Stimulated activated CD8-positive, alpha-beta memory T cell treated with anti-CD3 and anti-CD28 coated beads, Interleukin-4, amount 100 ng/mL, for 4 hours (primary cell): ENCODE measurements around the gene REEP1.
"Not testable (repeated sequence)": the region's sequence is repeated elsewhere in the genome, so short reads cannot be mapped to it uniquely, and the experiment has no call there.

Experiments
- DNase-seq, 2 donors: peaks; one replicate each; pipeline ENCODE4 v3.0.0-alpha.2; 2020; ENCODE audit warnings: low read depth in 2 of 2, low spot score in 1 of 2

Gene REEP1

DNA sequence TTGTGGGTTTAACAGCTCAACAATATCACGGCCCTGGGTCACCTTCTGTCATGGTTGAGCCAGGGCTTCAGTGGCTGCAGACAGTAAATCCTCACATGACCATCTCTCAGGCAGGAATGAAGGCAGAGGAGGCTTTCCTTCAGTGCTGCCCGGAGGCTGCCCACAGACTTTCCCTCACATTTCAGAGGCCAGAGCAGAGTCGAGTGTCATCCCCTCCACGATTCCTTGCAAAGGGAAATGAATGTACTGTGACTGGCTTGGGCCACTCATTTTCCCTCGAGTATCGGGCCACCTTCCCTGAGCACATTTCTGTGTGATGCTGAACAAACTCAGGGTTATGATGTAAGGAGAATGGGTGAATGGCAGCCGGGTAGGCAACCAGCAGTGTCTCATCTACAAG is 10.0 kb upstream of the REEP1 start:
- no peak for DNase-seq

DNA sequence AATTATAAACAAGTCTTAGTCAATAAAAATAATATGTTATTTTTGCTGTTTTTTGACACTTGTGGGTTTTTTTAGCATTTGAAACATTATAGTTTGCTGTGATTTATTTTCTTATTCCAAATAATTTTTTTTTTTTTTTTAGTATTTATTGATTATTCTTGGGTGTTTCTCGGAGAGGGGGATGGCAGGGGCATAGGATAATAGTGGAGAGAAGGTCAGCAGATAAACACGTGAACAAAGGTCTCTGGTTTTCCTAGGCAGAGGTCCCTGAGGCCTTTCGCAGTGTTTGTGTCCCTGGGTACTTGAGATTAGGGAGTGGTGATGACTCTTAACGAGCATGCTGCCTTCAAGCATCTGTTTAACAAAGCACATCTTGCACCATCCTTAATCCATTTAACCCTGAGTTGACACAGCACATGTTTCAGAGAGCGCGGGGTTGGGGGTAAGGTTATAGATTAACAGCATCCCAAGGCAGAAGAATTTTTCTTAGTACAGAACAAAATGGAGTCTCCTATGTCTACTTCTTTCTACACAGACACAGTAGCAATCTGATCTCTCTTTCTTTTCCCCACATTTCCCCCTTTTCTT is 8.5 kb upstream of the REEP1 start:
- DNase-seq = not testable (repeated sequence)

DNA sequence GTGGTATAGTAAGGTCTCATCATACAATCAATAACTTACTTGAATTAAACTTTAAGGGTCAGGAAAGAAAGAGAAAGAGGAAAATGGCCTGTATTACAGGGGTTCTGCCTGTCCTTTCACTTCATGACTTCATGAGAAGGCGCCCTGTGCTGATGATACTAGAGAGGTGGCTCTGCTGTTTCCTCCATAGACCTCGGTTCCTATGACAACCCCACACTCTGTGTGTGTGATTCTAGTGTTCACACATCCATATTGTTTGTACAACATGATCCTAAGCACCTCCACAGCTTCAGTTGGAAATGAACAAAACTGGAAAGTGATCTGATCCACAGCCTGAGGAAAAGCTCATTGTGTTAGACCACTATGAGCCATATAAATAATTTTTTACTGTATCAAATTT is 7.0 kb upstream of the REEP1 start:
- DNase-seq = no peak

DNA sequence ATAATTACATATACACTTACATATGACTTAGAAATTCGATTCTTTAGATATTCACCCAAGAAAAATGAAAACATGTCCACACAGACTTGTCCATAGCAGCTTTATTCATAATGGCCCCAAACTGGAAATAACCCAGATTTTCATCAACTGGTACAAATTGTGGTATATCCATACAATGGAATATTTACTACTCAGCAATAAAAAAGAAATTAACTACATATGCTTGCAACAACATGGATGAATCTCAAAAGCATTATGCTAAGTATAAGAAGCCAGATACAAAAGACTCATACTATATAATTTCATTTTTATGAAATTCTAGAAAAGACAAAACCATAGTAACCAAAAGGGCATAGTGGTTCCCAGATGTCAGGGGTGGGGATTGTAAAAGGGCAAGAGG is 5.1 kb upstream of the REEP1 start:
- no peak for DNase-seq

DNA sequence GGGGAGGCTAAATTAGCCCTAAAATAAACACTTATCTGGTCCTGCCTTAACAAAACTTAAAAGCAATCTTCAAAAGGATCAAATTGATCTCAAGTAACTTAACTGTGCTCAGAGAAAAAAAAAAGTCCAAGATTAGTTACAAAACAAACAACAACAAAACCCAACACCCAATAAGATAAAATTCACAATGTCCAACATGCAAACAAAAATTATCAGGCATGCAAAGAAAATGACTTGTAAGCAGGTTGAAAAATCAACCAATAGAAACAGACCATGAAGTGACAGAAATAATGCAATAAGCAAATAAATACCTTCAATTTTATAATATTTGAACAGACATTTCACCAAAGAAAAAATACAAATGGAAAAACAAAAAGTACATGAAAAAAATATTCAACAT is 4.0 kb upstream of the REEP1 start:
- DNase-seq = no peak

DNA sequence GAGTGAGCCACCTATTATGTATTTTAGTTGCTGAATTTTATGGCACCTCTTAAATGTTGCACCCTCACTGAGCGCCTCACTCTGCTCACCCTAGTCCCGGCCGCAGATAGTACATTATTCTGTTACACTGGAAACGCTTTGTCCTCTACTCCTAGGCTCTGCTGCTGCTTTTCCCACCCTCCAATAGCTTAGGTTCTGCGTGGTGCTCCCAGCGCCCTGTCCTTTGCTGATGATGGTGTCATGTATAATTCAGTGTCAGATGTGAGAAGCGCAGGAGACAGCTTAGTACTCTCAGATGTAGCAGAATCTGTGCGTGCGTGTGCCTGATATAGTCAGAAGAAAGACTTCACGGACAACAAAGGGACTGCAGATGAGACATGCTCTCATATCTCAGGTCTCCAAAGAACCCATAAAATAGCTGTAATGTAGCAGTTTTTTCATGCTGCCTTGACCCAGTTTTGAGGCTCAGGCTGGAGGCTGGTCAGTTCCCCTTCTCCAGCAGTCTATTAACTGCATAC is 1.4 kb upstream of the REEP1 start:
- no peak for DNase-seq

DNA sequence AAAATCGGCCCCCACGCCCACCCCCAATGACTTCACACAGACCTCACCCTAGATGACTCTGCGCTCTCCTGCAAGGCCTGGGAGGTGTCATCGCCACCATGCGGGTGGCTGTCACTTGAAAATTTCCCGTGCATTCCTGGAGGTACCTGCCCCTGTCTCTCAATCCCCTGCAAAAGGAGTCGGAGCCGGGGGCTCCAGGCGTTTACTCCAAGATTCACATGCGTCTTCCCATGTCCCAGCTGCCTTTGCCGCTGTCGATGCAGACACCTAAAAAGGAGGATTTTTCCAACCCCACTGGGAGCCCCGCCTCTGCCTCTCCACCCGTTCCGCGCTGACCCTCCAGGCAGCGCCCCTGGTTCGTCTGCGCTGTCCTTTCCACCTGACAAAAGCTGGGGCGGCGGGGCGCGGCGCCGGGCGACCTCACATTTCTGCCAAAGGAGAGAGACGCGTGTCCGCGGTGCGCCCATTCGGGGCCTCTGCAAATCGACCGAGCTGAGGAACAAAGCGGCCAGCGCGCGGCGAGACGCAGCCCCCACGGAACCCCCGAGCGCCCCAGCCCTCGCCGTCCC is 667 bp downstream of the REEP1 start:
- DNase-seq = no peak

DNA sequence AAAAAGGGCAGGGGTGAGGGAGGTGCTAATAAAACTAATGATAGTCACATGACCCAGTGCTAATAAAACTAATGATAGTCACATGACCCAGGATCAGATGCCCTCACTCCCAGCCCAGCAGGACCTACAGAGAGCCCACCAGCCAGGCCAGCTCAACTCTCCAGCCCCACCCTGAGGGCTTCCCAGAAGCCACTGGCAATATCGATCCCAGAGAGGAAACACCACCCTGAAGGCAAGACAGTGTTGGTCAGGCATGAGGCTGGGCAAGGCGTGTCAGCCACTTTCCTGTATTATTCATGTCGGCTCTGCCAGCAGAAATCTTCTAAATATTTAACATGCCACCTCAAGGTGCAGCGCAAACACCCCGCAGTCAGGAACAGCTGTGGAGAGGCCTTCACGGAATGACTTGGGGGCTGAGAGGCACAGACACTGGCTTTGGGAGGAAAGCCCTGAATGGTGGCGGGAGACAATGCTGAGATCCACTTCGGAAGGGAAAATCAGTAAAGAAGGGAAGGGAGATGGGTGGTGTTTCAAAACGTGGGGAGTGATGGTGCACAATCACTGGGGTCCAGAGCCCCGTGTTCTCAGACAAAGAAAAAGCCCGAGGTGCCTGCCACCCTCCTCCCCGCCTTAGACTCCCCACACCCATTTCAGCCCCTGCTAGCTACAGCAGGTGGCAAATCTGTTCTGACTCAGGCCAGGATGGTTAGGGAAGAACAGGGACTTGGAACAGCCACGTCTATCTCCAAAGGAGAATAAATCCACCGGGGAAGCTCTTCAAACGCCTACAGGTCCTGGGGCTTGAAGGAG is 1.4 kb downstream of the REEP1 start:
- DNase-seq = no peak

DNA sequence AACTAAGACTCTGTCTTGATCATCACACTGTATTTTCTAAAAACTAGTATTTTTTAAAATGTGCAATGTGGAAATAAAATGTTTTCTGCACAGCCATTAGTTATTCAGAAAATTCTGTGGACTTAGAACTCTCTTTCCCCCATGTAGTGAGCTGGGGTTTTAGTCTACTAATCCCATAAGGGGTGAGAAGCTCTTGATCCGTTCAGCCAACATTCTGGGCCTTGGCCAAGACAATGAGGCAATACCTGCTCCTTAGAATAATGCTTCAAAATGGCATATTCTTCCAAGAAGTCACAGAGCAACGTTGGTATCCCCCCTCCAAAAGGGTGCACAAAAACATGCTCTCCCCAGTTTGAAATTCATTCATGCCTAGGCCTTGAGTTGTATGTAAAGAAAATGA is 4.0 kb downstream of the REEP1 start:
- DNase-seq = no peak

DNA sequence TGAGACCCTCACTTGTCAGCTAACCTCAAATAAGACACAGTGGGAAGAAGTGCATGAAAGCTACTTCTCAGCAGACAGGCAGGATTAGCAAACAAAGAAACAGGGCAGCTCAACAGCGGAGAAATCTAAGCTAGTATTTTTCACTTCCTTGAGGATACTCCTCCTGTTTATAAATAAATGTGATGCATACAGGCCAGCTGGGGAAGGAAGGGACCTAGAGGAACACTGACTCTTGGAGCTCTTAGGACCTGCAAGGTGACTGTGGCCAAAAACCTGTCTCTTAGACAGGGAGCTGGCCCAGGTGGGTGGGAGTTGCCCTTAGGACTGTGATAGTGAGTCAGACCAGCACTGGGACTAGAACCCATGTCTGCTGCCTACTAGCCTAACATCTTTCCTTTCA is 4.8 kb downstream of the REEP1 start:
- no peak for DNase-seq

DNA sequence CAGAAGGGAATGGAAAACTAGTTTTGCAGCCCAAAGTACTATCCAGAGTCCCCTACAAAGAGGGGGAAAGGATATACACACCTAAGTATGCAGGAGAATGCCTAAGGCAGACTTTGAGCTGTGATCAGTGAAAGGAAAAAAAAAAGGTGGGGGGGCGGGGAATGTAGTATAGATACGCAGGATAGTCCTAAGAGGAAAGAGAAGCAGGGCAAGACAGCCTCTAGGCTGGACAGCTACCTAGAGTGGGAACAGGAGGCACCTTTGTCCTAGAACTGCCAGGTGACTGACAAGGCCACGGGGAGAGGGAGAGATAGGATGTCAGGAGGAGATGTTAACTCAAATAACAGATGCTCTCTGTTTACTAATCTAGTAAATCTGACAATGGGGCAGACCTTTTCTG is 6.0 kb downstream of the REEP1 start:
- no peak for DNase-seq

DNA sequence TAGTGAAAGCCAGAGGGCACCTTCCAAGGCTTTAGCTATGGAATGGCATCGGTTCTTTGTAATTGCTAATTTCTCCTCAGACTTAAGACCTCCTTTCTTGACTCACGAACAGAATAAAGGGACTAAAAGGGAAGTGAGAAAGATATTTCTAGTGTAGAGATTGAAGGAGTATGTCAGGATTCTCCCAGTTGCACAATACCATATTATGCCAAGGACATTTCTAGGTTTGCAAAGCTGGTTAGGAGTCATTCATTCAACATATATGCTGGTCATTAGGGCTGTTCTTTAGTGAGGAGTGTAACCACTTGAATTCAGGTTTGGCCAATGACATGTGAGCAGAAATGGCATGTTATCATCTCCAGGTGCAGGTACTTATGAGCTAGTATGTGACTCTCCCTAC is 7.4 kb downstream of the REEP1 start:
- DNase-seq = no peak

DNA sequence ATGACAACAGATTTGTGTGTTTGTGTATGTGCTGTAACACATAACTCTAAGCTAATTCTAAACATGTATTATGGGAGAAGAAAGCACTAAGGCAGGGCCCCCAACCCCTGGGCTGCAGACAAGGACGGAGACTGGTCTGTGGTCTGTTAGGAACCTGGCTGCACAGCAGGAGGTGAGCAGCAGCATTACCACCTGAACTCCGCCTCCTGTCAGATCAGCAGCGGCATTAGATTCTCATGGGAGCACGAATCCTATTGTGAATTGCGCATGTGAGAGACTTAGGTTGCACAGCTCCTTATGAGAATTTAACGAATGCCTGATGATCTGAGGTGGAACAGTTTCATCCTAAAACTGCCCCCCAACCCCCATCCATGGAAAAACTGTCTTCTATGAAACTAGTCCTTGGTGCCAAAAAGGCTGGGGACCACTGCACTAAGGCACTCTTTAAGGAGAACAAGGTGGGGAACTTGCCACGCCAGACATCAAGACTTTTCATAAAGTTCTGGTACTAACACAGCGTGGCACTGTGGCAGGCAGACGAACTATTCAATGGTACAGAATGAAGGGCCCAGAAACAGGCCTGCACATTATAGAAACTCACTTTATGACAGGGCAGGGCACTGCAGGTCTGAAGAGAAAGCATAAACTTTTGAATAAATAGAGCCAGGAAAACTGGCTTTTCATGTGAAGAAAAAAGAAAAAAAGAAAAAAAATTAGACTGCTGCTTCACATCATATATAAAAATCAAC is 14.0 kb downstream of the REEP1 start:
- no peak for DNase-seq

DNA sequence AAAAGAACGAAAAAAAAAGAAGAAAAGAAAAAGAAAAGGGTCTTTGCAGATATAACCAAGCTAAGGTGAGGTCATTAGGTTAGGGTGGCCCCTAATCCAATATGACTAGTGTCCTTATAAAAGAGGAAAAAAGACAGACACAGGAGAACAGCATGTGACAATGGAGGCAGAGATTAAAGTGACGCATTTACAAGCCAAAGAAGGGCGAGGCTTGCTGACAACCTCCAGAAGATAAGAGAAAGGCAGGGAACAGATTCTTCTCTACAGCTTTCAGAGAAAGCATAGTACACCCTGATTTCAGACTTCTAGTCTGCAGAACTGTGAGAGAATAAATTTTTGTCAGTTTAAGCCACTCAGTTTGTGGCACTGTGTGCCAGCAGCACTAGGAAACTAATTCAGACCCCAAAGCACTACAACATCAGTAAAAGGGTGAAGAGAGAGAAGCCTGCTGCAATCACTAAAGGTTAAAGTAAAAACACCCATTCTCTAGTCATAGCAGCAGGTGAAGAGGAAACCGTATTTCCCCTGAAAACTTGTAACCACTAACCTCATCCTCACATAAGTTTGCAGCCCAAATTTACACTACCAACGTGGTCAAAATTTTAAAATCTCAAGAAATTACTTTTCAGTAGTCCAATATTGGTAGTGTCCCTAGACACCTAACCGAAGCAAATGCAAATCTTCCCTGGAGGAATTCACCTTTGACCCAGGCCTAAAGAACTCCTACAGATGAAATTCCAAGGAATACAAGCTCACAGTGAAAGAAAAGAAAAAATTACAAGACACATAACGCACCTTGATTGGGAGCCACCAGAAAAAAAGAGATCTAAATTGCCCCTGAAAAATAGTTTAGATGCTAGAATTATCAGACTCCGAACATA is 17.5 kb downstream of the REEP1 start:
- DNase-seq = no peak

DNA sequence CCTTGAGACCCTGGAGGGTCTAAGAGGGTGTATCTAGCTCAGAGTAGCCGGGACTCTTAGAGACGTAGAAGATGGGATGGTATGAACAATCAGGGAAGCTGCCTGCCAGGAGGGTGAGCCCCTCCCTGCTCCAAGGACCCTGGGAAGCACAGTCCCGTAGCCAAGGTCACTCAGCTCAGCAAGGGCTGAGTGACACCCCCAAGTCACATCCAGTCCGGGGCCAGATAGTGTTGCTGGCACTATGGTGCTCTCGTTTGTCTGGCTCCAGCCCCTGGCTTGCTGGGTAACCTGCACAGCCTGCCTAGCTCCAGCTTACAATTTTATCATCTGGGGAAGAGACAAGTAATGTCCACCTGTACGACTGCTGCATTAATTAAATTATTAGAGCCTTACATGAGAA is 22.3 kb downstream of the REEP1 start:
- DNase-seq = no peak

DNA sequence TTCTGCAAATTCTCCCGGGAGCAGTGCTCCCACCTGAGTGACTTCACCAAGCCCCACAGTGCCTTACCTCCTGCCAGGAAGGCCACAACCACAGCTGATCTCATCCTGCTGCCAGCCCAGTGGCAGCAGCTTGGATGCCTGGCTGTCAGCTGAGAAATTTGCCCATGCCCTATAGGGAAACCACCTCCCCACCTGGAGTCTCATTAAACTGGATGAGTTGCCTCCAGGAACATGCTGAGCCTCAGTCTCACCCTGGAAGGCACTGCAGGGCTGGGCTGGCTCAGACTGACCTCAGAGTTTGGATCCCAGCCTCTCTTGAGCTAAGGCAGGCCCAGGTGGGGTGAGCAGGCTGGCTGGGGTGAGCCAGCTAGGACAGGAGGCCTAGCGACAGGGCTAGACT is 23.3 kb downstream of the REEP1 start:
- no peak for DNase-seq

DNA sequence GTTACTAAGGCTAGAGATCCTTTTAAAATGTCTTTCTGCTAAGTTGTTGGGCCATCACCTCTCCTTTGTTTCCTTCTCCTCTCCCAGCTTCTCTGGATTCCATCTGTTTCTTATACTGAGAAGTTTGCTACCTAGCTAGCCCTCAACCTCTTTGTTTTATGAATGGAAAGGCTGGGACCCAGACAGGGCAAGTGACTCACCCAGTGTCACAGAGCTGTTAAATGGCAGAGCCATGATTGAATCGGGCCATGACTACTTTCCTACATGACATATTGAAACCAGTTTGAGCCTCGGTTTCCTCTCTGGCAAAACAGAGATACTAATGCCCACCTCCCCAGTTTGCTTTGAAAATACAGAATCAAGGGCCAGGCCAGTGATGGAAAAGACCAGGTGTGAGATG is 24.1 kb downstream of the REEP1 start:
- DNase-seq = no peak

DNA sequence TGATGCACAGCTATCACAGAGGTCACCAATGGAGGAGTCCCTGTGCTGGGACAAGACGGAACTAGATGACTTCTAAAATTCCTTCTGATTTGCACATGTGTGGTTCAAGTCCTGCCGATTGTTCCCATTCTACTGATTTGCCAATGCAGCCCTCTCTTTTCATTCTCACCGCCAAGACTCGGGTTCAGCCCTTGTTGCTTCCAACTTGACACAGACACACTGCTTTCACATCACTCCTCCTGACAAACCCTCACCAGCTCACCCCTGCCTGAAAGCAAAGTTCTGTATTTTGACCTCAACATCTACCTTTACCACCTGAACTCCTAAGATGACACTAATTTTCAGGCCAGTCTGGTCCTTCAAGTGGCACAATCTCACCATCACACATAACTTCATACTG is 25.5 kb downstream of the REEP1 start:
- no peak for DNase-seq

DNA sequence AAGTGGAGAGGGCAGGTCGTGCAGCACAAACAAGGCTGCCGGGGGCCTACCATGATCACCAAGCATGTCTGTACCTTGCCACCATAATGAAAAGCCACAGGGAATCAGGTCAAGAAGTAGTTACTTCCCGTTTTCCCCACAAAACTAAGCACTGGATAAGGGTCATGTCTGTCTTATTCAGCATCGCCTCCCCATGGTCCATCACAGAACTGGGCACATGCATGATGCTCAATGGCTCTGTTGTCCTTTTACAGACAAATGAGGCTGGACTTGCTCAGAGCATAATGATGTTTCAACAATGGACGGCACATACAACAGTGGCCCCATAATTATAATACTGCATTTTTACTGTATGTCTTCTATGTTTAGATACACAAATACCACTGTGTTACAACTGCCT is 27.5 kb downstream of the REEP1 start:
- DNase-seq = no peak

DNA sequence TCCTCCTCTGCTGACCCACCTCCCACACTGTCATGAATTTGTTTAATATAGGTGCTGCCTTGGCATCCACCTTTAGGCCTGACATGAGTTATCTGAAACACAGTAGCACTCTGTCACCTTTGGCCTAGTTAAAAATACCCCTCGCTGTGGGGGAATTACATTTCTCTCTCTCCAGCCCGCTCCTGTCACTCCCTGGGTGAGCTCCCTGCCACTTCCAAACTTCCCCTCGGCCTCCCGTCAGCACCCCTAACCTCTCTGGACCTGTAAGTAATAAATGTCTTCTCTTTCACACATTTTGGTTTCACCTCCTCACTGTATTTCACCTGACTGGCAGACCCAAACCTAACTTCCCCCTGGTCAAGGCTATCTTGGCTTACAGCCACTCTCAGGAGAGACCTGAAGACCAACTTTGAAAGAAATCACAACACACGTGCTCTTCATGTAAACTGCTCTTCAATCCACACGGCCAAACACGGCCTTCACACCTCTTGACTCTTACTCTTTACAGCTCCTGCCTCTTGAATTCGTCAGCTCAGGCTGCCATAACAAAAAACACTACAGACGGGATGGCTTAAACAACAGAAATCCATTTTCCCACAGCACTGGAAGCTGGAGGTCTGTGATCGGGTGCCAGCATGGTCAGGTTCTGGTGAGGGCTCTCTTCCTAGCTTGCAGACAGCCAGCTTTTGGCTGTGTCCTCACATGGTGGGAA is 28.3 kb downstream of the REEP1 start:
- no peak for DNase-seq
